Kidney (tissue), 14 donors: Measurements from ENCODE around the gene C3orf85. TPM values are rescaled to one million over a fixed set of nuclear protein-coding genes. Genes with fewer than 3 reads are reported as not detected.

Source experiments
- DNase-seq, 5 donors: peaks; one replicate each; pipeline ENCODE4 v3.0.0-alpha.2; 2013 to 2020
- FAIRE-seq: peaks from 2 replicates; lab custom pipeline; 2012; peaks lifted over from hg19 to GRCh38; lab: Jason Lieb, UNC
- H3K27ac ChIP-seq, 2 donors: one replicate each; pipeline ENCODE4 v1.7.0; 2013; ENCODE audit warnings: low read depth in 2 of 2, low read length in 2 of 2, inconsistent platforms in 1 of 2
- H3K27me3 ChIP-seq: one replicate; pipeline ENCODE4 v1.7.1; 2013; ENCODE audit warnings: low read length, inconsistent platforms; ENCODE audit not compliant: control insufficient read depth, insufficient read depth
- H3K36me3 ChIP-seq, 3 donors: one replicate each; pipeline versions ENCODE4 v1.7.0 to v1.7.1; 2013; ENCODE audit warnings: low read length in 3 of 3, control low read depth in 1 of 3, inconsistent platforms in 1 of 3; ENCODE audit not compliant: insufficient read depth in 3 of 3, control insufficient read depth in 2 of 3
- H3K4me1 ChIP-seq, 3 donors: one replicate each; pipeline versions ENCODE4 v1.7.0 to v1.7.1; 2013; ENCODE audit warnings: low read length in 3 of 3, inconsistent platforms in 1 of 3, low read depth in 1 of 3; ENCODE audit not compliant: control insufficient read depth in 2 of 3, insufficient read depth in 2 of 3
- H3K4me3 ChIP-seq, 3 donors: one replicate each; pipeline versions ENCODE4 v1.7.0 to v1.8.1; 2013; ENCODE audit warnings: low read length in 3 of 3, control low read depth in 1 of 3, inconsistent platforms in 1 of 3
- H3K9ac ChIP-seq, 3 donors: one replicate each; pipeline versions ENCODE4 v1.7.0 to v1.7.1; 2013; ENCODE audit warnings: low read length in 3 of 3, control low read depth in 1 of 3, inconsistent platforms in 1 of 3
- H3K9me3 ChIP-seq, 3 donors: one replicate each; pipeline versions ENCODE4 v1.7.0 to v1.7.1; 2013; ENCODE audit warnings: low read length in 3 of 3, control low read depth in 1 of 3, inconsistent platforms in 1 of 3; ENCODE audit not compliant: control insufficient read depth in 2 of 3, insufficient read depth in 1 of 3
- intact Hi-C: fragments of 100-400 bp; cut with DNase I; formaldehyde crosslinking; loops from one replicate; pipeline ENCODE4 v1.11.1; 2022
- polyA plus RNA-seq: library from polyadenylated mRNA; stranded (reverse); fragments of 350-450 nt; fragmentation: Illumina TruSeq; extraction: RNeasy Lipid Tissue Mini Kit (QIAGEN cat#74804); gene quantifications from one replicate; pipeline ENCODE4 v1.2.3, GENCODE V29; 2014; ENCODE audit warnings: low read depth, low replicate concordance; ENCODE audit not compliant: insufficient read depth
- total RNA-seq: library from RNA; stranded (reverse); fragmentation: NEBNext Ultra II Directional; extraction: Animal tissue kit (Norgen Biotek cat#: 25700); gene quantifications from one replicate; pipeline ENCODE4 v1.2.1, GENCODE V29; 2021
- TF ChIP-seq, protein P1 (sequence below): IDR thresholded peaks from 3 replicates; pipeline ENCODE4 v1.5.1; 2012; ENCODE audit warnings: mild to moderate bottlenecking, moderate library complexity, borderline replicate concordance; ENCODE audit not compliant: insufficient read depth; ENCODE audit errors: extremely low read depth
- donor health status: control.
- donor health status: control.
- donor health status: control.
- donor health status: control.
- donor health status: control.
- donor health status: DM: yes; HTN: yes; CAD: no.
- donor health status: Normal renal cell carcinoma (clear cell type).

C3orf85 gene
- total and polyA plus RNA-seq, 2 donors from 2014 or later = 40.4 TPM; not detected in 1

DNA sequence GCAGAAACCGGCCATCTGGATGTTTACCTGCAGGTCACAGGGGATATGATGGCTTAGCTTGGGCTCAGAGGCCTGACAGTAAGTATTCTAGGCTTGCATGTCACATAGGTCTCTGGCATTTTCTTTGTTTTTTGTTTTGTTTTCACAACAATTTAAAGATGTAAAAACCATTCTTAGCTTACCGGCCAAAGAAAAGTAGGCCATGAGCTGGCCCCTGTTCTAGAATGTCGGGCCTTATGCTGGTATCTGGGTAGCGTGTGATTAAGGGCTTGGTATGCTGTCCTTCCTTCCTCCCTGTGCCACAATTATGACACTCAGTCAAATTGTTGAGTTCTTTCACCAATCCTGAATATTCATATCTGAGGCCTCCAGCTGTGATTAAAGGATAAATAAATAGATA, 40.2 kb downstream of the C3orf85 start:
- no peaks in the 10 kb centered on the region for H3K36me3 ChIP-seq
- H3K9me3 ChIP-seq = no peaks in the 10 kb centered on the region
- no peak overlapping the region for H3K27ac ChIP-seq
- H3K4me3 ChIP-seq = no peak overlapping the region
- H3K4me1 ChIP-seq = no peaks in the 10 kb centered on the region
- DNase-seq = no peak
- no peak overlapping the region for H3K9ac ChIP-seq
- intact Hi-C loops = no loop called here
- FAIRE-seq = no peak
- H3K27me3 ChIP-seq = no peaks in the 10 kb centered on the region
- TF ChIP-seq, protein P1, sequence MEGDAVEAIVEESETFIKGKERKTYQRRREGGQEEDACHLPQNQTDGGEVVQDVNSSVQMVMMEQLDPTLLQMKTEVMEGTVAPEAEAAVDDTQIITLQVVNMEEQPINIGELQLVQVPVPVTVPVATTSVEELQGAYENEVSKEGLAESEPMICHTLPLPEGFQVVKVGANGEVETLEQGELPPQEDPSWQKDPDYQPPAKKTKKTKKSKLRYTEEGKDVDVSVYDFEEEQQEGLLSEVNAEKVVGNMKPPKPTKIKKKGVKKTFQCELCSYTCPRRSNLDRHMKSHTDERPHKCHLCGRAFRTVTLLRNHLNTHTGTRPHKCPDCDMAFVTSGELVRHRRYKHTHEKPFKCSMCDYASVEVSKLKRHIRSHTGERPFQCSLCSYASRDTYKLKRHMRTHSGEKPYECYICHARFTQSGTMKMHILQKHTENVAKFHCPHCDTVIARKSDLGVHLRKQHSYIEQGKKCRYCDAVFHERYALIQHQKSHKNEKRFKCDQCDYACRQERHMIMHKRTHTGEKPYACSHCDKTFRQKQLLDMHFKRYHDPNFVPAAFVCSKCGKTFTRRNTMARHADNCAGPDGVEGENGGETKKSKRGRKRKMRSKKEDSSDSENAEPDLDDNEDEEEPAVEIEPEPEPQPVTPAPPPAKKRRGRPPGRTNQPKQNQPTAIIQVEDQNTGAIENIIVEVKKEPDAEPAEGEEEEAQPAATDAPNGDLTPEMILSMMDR = no peak

DNA sequence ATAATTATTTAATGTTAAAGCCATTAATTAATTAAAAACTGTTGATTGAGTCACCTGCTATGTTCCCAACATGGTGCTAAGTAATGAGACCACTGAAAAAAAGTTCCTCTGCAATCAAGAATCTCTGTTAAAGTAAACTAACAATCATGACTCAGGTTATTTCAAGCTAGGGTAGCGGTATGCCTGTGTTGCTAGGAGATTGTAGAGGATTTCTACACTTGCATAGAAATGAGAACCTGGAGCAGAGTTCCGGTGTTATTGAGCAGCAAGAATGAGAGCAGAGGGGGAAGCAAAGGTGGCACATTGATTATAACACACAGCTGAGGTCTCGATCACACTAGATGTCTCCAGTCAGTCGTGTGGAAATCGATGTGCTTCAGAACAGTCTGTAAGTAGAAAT, 41.4 kb downstream of the C3orf85 start:
- DNase-seq = peak in 2 of 5 donors; percentile 45 to 58
- H3K4me3 ChIP-seq = peak overlapping the region in 1 of 3 donors; percentile 11
- TF ChIP-seq, protein P1 = no peak
- no peak for FAIRE-seq
- intact Hi-C loops = no loop called here
- H3K4me1 ChIP-seq = no peaks in the 10 kb centered on the region
- H3K36me3 ChIP-seq = no peaks in the 10 kb centered on the region
- H3K27me3 ChIP-seq = no peaks in the 10 kb centered on the region
- H3K9me3 ChIP-seq = no peaks in the 10 kb centered on the region
- H3K9ac ChIP-seq = no peak overlapping the region
- no peak overlapping the region for H3K27ac ChIP-seq

DNA sequence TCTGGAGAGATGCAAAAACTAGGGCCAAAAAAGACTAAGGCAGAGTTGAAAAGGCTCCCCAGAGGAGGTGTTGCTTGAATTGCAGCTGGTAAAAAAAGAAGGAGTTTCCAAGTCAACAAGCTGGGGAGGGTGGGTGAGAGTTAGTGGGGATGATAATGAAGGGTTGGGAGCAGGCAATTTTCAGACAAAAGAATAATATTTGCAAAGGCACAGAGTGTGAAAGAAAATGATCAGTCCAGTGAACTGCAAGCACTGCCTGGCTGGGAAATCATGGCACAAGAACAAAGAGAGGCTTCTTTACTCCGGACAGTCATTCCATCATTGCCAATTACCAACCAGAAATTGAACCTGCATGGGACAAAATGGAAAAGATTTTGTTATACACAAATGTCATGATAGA, 42.2 kb downstream of the C3orf85 start:
- Histone ChIP-seq H3K9ac (no peak overlapping the region), H3K36me3 (no peaks in the 10 kb centered on the region), H3K9me3 (no peaks in the 10 kb centered on the region), H3K27me3 (no peaks in the 10 kb centered on the region), H3K27ac (no peak overlapping the region), H3K4me1 (no peaks in the 10 kb centered on the region), H3K4me3 (no peak overlapping the region)
- intact Hi-C loops = no loop called here
- FAIRE-seq (no peak), DNase-seq (peak in 3 of 5 donors; percentile 28 to 72 (median 46))
- TF ChIP-seq, protein P1 = no peak

DNA sequence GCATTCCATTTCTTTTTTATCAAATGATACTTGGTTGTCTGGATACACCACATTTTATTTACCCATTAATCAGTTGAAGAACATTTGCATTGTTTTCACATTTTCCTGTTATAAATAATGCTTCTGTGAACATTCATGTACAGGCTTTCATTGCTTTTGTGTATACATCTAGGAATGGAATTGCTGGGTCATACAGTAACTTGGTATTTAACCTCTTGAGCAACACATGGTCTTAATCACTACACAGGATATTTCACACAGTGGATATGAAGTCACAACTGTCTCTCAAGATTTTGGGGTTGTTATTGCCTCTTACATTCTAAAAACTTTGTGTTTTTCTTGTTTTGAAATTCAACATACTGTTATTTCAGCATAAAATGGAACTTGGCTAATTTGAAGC, 48.2 kb downstream of the C3orf85 start:
- FAIRE-seq = no peak

More for the DNA sequence above, 48.2 kb downstream of the C3orf85 start:
- intact Hi-C loops = no loop called here
- H3K36me3 ChIP-seq = no peaks in the 10 kb centered on the region
- H3K27me3 ChIP-seq = no peaks in the 10 kb centered on the region
- no peak overlapping the region for H3K9ac ChIP-seq
- TF ChIP-seq, protein P1 = no peak
- no peaks in the 10 kb centered on the region for H3K9me3 ChIP-seq
- H3K27ac ChIP-seq = no peak overlapping the region
- H3K4me1 ChIP-seq = no peaks in the 10 kb centered on the region
- DNase-seq = peak in 1 of 5 donors; percentile 32
- no peak overlapping the region for H3K4me3 ChIP-seq
